GM23338 (cell line): Measurements from ENCODE around the gene XYLT1. TPM values are rescaled to one million over a fixed set of nuclear protein-coding genes. Genes with fewer than 3 reads are reported as not detected.

Experiments used
- ATAC-seq: fragments of 200-7000 bp; cut with Tn5 transposase; 3 replicates; pipeline ENCODE4 v1.9.1; 2020
- DNase-seq: peaks from one replicate; pipeline ENCODE4 v3.0.0-alpha.2; 2015; ENCODE audit warnings: low spot score
- H2AFZ ChIP-seq: fragments of 200-600 bp; sonication (generic); 2 replicates; pipeline ENCODE4 v1.8.0; 2016; ENCODE audit warnings: antibody characterized with exemption, mild to moderate bottlenecking, moderate library complexity
- H3F3A ChIP-seq: fragments of 200-600 bp; sonication (generic); replicated peaks from 2 replicates; pipeline ENCODE4 v1.8.0; 2017; ENCODE audit warnings: antibody characterized with exemption, mixed run types, low read depth
- H3K27ac ChIP-seq: fragments of 200-600 bp; sonication (generic); 2 replicates; pipeline ENCODE4 v1.6.1; 2016; ENCODE audit warnings: low read depth
- H3K27me3 ChIP-seq: fragments of 200-600 bp; sonication (generic); 2 replicates; pipeline ENCODE4 v1.8.0; 2016; ENCODE audit warnings: mild to moderate bottlenecking, mixed run types, moderate library complexity; ENCODE audit not compliant: insufficient read depth
- H3K36me3 ChIP-seq: fragments of 200-600 bp; sonication (generic); 2 replicates; pipeline ENCODE4 v1.8.0; 2016; ENCODE audit warnings: mild to moderate bottlenecking; ENCODE audit not compliant: insufficient read depth
- H3K4me1 ChIP-seq: fragments of 200-600 bp; sonication (generic); 2 replicates; pipeline ENCODE4 v1.8.0; 2016; ENCODE audit warnings: mild to moderate bottlenecking, moderate library complexity; ENCODE audit not compliant: insufficient read depth
- H3K4me2 ChIP-seq: fragments of 200-600 bp; sonication (generic); 2 replicates; pipeline ENCODE4 v1.7.1; 2017; ENCODE audit warnings: mixed run types
- H3K4me3 ChIP-seq: fragments of 200-600 bp; sonication (generic); 2 replicates; pipeline ENCODE4 v1.6.1; 2016; ENCODE audit warnings: mixed run types
- H3K79me2 ChIP-seq: fragments of 200-600 bp; sonication (generic); replicated peaks from 2 replicates; pipeline ENCODE4 v1.8.0; 2017; ENCODE audit warnings: mild to moderate bottlenecking; ENCODE audit not compliant: insufficient read depth
- H3K9me2 ChIP-seq: fragments of 200-600 bp; sonication (generic); 2 replicates; pipeline ENCODE4 v1.8.0; 2017; ENCODE audit not compliant: insufficient read depth
- H4K20me1 ChIP-seq: fragments of 200-600 bp; sonication (generic); replicated peaks from 2 replicates; pipeline ENCODE4 v1.8.0; 2017; ENCODE audit warnings: mild to moderate bottlenecking; ENCODE audit not compliant: insufficient read depth
- H3K27ac Mint-ChIP-seq: 2 replicates; pipeline ENCODE4 v1.8.0; 2020; ENCODE audit warnings: inconsistent platforms, mild to moderate bottlenecking, moderate library complexity, mixed read lengths
- H3K27me3 Mint-ChIP-seq: 3 replicates; pipeline ENCODE4 v1.8.0; 2022; ENCODE audit warnings: low read depth, mild to moderate bottlenecking, moderate library complexity, mixed read lengths, inconsistent platforms; ENCODE audit not compliant: insufficient read depth, poor library complexity
- H3K36me3 Mint-ChIP-seq: 3 replicates; pipeline ENCODE4 v1.8.0; 2021; ENCODE audit warnings: low read depth, mild to moderate bottlenecking, inconsistent platforms, moderate library complexity, mixed read lengths
- H3K4me1 Mint-ChIP-seq: 3 replicates; pipeline ENCODE4 v1.8.0; 2020; ENCODE audit warnings: mild to moderate bottlenecking, inconsistent platforms, mixed read lengths
- H3K4me3 Mint-ChIP-seq: 3 replicates; pipeline ENCODE4 v1.8.0; 2021; ENCODE audit warnings: moderate library complexity, mild to moderate bottlenecking, inconsistent platforms, mixed read lengths
- H3K9me3 Mint-ChIP-seq: 3 replicates; pipeline ENCODE4 v1.8.0; 2020; ENCODE audit warnings: moderate library complexity, mild to moderate bottlenecking, inconsistent platforms, mixed read lengths
- CREB1 ChIP-seq: fragments of 250-450 bp; sonication (Bioruptor Pico); IDR thresholded peaks from 2 replicates; pipeline ENCODE4 v1.5.0; 2020; ENCODE audit warnings: low read depth, mild to moderate bottlenecking, moderate library complexity
- CTCF ChIP-seq, 2 experiments: fragments of 200-600 bp in 1 of 2; sonication (generic) in 1 of 2; conservative IDR thresholded peaks; 2 replicates each; pipeline versions ENCODE4 v1.5.1 to v1.6.1; 2016 to 2017; ENCODE audit warnings: antibody characterized with exemption in 2 of 2, low read depth in 2 of 2, mild to moderate bottlenecking in 2 of 2, moderate library complexity in 1 of 2
- JUNB ChIP-seq: IDR thresholded peaks from one replicate; pipeline ENCODE4 v1.6.1; 2016; ENCODE audit warnings: antibody characterized with exemption; ENCODE audit not compliant: unreplicated experiment
- STAT1 ChIP-seq: IDR thresholded peaks from one replicate; pipeline ENCODE4 v1.6.1; 2016; ENCODE audit warnings: antibody characterized with exemption; ENCODE audit not compliant: unreplicated experiment
- ZNF331 ChIP-seq: fragments of 250-450 bp; sonication (Bioruptor Pico); IDR thresholded peaks from 2 replicates; pipeline ENCODE4 v1.5.0; 2020; ENCODE audit warnings: low read depth, mild to moderate bottlenecking, moderate library complexity
- polyA plus RNA-seq: library from polyadenylated mRNA; unstranded; fragments of >200 nt; fragmentation: Nextera tagmentation; extraction: Ambion mirVana; gene quantifications from 2 replicates; pipeline ENCODE4 v1.2.1, GENCODE V29; 2016
- total RNA-seq: library from RNA; depleted of rRNA; stranded (reverse); fragments of >200 nt; shearing (Covaris generic); gene quantifications from 2 replicates; pipeline ENCODE4 v1.2.3, GENCODE V29; 2014
- TF ChIP-seq, protein P1 (sequence below): IDR thresholded peaks from one replicate; pipeline ENCODE4 v1.6.1; 2018; ENCODE audit warnings: antibody characterized with exemption; ENCODE audit not compliant: unreplicated experiment
- TF ChIP-seq, protein P2 (sequence below): fragments of 250-450 bp; sonication (Bioruptor Pico); IDR thresholded peaks from 2 replicates; pipeline ENCODE4 v1.5.0; 2020; ENCODE audit warnings: mild to moderate bottlenecking, moderate library complexity

XYLT1 gene
- total and polyA plus RNA-seq, 2 experiments from 2014 or later = 3.5 to 24.7 TPM

- H3K4me3 ChIP-seq = no peak overlapping the region
- H3K27ac ChIP-seq = no peak overlapping the region
- H3K9me2 ChIP-seq = no peaks in the 10 kb centered on the region
- no peak overlapping the region for H3K4me3 Mint-ChIP-seq
- H3K36me3 Mint-ChIP-seq = no peaks in the 10 kb centered on the region
- no peak overlapping the region for H3K27ac Mint-ChIP-seq
- ATAC-seq (no peak), DNase-seq (no peak)
- H3K9me3 Mint-ChIP-seq = no peaks in the 10 kb centered on the region
- H2AFZ ChIP-seq = no peak overlapping the region
- H3K4me1 Mint-ChIP-seq = peaks cover 63% of the 10 kb centered on the region
- no peaks in the 10 kb centered on the region for H3K36me3 ChIP-seq
- H3K27me3 Mint-ChIP-seq = peaks cover 9% of the 10 kb centered on the region
- peaks cover 43% of the 10 kb centered on the region for H3K4me1 ChIP-seq
- peaks cover 72% of the 10 kb centered on the region for H3K79me2 ChIP-seq
- 0 out of 2 replicates have a peak, but pooled peaks cover 2% of the 10 kb centered on the region for H3F3A ChIP-seq
- H3K27me3 ChIP-seq = no peaks in the 10 kb centered on the region
- TF ChIP-seq, protein P1, sequence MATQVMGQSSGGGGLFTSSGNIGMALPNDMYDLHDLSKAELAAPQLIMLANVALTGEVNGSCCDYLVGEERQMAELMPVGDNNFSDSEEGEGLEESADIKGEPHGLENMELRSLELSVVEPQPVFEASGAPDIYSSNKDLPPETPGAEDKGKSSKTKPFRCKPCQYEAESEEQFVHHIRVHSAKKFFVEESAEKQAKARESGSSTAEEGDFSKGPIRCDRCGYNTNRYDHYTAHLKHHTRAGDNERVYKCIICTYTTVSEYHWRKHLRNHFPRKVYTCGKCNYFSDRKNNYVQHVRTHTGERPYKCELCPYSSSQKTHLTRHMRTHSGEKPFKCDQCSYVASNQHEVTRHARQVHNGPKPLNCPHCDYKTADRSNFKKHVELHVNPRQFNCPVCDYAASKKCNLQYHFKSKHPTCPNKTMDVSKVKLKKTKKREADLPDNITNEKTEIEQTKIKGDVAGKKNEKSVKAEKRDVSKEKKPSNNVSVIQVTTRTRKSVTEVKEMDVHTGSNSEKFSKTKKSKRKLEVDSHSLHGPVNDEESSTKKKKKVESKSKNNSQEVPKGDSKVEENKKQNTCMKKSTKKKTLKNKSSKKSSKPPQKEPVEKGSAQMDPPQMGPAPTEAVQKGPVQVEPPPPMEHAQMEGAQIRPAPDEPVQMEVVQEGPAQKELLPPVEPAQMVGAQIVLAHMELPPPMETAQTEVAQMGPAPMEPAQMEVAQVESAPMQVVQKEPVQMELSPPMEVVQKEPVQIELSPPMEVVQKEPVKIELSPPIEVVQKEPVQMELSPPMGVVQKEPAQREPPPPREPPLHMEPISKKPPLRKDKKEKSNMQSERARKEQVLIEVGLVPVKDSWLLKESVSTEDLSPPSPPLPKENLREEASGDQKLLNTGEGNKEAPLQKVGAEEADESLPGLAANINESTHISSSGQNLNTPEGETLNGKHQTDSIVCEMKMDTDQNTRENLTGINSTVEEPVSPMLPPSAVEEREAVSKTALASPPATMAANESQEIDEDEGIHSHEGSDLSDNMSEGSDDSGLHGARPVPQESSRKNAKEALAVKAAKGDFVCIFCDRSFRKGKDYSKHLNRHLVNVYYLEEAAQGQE = no peak
- TF ChIP-seq JUNB (no peak), STAT1 (no peak), ZNF331 (CRISPR knock-in tag) (no peak), CREB1 (CRISPR knock-in tag) (no peak), CTCF (conservative IDR thresholded peaks at IDR 0.05; ENCODE audit: low read depth in 2 of 2) (no peak)
- TF ChIP-seq, protein P2, sequence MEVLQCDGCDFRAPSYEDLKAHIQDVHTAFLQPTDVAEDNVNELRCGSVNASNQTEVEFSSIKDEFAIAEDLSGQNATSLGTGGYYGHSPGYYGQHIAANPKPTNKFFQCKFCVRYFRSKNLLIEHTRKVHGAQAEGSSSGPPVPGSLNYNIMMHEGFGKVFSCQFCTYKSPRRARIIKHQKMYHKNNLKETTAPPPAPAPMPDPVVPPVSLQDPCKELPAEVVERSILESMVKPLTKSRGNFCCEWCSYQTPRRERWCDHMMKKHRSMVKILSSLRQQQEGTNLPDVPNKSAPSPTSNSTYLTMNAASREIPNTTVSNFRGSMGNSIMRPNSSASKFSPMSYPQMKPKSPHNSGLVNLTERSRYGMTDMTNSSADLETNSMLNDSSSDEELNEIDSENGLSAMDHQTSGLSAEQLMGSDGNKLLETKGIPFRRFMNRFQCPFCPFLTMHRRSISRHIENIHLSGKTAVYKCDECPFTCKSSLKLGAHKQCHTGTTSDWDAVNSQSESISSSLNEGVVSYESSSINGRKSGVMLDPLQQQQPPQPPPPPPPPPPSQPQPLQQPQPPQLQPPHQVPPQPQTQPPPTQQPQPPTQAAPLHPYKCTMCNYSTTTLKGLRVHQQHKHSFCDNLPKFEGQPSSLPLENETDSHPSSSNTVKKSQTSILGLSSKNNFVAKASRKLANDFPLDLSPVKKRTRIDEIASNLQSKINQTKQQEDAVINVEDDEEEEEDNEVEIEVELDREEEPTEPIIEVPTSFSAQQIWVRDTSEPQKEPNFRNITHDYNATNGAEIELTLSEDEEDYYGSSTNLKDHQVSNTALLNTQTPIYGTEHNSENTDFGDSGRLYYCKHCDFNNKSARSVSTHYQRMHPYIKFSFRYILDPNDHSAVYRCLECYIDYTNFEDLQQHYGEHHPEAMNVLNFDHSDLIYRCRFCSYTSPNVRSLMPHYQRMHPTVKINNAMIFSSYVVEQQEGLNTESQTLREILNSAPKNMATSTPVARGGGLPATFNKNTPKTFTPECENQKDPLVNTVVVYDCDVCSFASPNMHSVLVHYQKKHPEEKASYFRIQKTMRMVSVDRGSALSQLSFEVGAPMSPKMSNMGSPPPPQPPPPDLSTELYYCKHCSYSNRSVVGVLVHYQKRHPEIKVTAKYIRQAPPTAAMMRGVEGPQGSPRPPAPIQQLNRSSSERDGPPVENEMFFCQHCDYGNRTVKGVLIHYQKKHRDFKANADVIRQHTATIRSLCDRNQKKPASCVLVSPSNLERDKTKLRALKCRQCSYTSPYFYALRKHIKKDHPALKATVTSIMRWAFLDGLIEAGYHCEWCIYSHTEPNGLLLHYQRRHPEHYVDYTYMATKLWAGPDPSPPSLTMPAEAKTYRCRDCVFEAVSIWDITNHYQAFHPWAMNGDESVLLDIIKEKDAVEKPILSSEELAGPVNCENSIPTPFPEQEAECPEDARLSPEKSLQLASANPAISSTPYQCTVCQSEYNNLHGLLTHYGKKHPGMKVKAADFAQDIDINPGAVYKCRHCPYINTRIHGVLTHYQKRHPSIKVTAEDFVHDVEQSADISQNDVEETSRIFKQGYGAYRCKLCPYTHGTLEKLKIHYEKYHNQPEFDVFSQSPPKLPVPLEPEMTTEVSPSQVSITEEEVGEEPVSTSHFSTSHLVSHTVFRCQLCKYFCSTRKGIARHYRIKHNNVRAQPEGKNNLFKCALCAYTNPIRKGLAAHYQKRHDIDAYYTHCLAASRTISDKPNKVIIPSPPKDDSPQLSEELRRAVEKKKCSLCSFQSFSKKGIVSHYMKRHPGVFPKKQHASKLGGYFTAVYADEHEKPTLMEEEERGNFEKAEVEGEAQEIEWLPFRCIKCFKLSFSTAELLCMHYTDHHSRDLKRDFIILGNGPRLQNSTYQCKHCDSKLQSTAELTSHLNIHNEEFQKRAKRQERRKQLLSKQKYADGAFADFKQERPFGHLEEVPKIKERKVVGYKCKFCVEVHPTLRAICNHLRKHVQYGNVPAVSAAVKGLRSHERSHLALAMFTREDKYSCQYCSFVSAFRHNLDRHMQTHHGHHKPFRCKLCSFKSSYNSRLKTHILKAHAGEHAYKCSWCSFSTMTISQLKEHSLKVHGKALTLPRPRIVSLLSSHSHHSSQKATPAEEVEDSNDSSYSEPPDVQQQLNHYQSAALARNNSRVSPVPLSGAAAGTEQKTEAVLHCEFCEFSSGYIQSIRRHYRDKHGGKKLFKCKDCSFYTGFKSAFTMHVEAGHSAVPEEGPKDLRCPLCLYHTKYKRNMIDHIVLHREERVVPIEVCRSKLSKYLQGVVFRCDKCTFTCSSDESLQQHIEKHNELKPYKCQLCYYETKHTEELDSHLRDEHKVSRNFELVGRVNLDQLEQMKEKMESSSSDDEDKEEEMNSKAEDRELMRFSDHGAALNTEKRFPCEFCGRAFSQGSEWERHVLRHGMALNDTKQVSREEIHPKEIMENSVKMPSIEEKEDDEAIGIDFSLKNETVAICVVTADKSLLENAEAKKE = no peak
- no peaks in the 10 kb centered on the region for H4K20me1 ChIP-seq
- H3K4me2 ChIP-seq = no peak overlapping the region
Measured at GRCh38 chr16:17373533-17373932, 97.2 kb downstream of the XYLT1 start.
